ENCODE measurements around the gene DCST2. TPM values are rescaled to one million over a fixed set of nuclear protein-coding genes. Genes with fewer than 3 reads are reported as not detected.

Gene DCST2
- total RNA-seq, 4 donors from 2014 or later, result 0.33 to 4.2 (median 0.50) TPM; not detected in 1

DNA sequence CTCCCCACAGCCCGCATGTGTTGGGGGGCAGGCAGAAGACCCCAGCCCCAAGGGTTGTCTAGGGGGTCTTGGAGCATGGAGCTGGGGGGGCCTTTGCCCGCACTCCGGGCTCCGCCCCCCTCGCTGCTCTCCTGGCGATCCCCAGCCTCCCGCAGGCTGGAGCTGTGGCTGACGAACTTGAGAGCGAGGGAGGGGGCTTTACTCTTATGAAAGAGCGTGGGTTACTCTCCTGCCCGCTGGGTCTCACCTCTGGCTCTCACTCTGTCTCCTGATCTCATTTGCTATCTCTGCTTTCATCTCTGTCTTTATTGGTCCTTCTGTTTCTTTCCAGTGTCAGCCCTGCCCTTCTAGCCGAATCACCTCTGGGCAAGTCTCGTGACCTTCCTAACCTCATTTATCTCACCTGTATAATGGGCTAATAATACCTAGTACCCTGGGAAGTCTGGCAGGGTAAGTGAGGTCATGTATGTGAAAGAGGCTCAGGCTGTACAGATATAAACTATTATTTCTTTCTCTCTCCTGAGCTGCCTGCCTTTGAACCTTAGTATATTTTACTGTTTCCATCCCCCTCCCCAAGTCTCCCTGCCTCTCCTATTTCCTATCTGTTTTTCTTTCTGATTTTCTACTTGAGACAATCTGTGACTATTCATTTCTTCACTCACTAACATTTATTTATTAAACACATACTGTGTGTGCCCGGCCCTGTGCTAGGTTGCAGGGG, 30.7 kb upstream of the DCST2 start:
- TF ChIP-seq, protein P1, sequence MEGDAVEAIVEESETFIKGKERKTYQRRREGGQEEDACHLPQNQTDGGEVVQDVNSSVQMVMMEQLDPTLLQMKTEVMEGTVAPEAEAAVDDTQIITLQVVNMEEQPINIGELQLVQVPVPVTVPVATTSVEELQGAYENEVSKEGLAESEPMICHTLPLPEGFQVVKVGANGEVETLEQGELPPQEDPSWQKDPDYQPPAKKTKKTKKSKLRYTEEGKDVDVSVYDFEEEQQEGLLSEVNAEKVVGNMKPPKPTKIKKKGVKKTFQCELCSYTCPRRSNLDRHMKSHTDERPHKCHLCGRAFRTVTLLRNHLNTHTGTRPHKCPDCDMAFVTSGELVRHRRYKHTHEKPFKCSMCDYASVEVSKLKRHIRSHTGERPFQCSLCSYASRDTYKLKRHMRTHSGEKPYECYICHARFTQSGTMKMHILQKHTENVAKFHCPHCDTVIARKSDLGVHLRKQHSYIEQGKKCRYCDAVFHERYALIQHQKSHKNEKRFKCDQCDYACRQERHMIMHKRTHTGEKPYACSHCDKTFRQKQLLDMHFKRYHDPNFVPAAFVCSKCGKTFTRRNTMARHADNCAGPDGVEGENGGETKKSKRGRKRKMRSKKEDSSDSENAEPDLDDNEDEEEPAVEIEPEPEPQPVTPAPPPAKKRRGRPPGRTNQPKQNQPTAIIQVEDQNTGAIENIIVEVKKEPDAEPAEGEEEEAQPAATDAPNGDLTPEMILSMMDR (IDR thresholded peaks at IDR 0.05), result no peak
- no peak for TF ChIP-seq POLR2A (IDR thresholded peaks at IDR 0.05)
- no peaks in the 10 kb centered on the region for H3K9me3 ChIP-seq
- peaks cover 26 to 31% of the 10 kb centered on the region in 2 donors for H3K4me1 ChIP-seq
- H3K27me3 ChIP-seq, result no peaks in the 10 kb centered on the region
- peak overlapping the region; percentile 75 to 92 (median 81) for H3K4me3 ChIP-seq (replicated peaks in 1 of 3)
- peak; percentile 48 to 56 for DNase-seq
- WGBS, 2 donors, result 12 to 14% methylated on average over 13 to 14 of the region's 14 CpGs
- intact Hi-C loops (cut with DNase I), result loop anchor here (10.0 kb wide), 2 partner anchors 399 to 499 kb away; partner anchors contain the start of gene CHRNB2
- no peaks in the 10 kb centered on the region for H3K36me3 ChIP-seq
- H3K27ac ChIP-seq, result peak overlapping the region; percentile 40 to 76 (median 67)

- Histone ChIP-seq H3K4me3 (replicated peaks in 1 of 3) (peak within 1 kb of the TSS; percentile 75 to 92 (median 81)), H3K27me3 (no peaks in the 10 kb centered on the region), H3K27ac (peak within 1 kb of the TSS; percentile 40 to 76 (median 67)), H3K36me3 (peaks cover 0 to 3% of the 10 kb centered on the region in 2 donors), H3K9me3 (no peaks in the 10 kb centered on the region), H3K4me1 (peaks cover 26 to 31% of the 10 kb centered on the region in 2 donors)
- 0 to 2% methylated on average over 29 to 30 of the region's 57 CpGs for WGBS, 2 donors
- intact Hi-C loops (cut with DNase I), result loop anchor here (2.0 to 10.0 kb wide), 3 partner anchors 21 to 499 kb away; partner anchors contain the start of gene CHRNB2
- TF ChIP-seq, protein P1 (IDR thresholded peaks at IDR 0.05), result no peak
- peak in 1 of 2 donors; percentile 77 for TF ChIP-seq POLR2A (IDR thresholded peaks at IDR 0.05)
- peak; percentile 89 to 90 for DNase-seq
Observed at GRCh38 chr1:155063550-155064110, 30.0 kb upstream of the DCST2 start, which contains the start of gene EFNA4. TSS of gene EFNA4 (plus strand) at chr1:155063740. CDS start at chr1:155063824, 84 bp downstream.

DNA sequence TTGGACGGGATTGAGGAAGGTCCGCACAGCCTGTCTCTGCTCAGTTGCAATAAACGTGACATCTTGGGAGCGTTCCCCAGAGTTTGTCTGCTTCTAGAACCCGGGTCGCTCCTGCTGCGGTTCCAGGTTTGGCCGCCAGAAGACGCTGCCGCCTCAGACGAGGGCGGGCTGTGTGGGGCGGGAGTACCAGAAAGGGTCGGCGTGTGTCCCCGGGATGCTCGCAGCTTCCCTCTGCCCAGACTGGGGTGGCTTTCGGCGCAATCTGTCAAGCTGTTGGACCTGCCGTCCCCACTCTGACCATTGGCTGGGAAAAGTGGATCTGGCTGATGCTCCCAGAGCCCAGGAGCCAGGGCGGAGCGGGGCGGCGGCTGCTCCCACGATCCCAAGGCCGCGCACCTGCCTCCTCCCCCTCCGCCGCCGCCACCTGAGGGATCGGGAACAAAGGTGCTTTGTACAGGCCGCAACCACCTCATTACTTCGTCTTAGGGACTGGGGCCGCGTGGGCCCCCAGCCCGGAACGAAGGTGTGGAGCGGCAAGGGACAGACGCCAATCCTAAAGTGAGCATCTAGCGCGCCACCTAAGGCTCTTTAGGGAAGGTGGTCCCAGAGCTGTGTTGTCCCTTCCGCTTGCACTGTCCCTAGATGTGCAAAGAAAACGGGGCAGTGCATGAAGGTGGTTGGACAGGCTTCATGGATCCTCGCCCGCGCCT, 29.3 kb upstream of the DCST2 start:
- peak overlapping the region in 1 of 3 donors; percentile 76 for H3K27ac ChIP-seq
- TF ChIP-seq, protein P1 (IDR thresholded peaks at IDR 0.05), result peak; percentile 54 to 74 (median 60)
- TF ChIP-seq POLR2A (IDR thresholded peaks at IDR 0.05), result no peak
- no peaks in the 10 kb centered on the region for H3K9me3 ChIP-seq
- peaks cover 26 to 31% of the 10 kb centered on the region in 2 donors for H3K4me1 ChIP-seq
- 7 to 10% methylated on average over 21 to 35 of the region's 46 CpGs for WGBS, 2 donors
- intact Hi-C loops (cut with DNase I), result loop anchor here (2.0 to 10.0 kb wide), 3 partner anchors 22 to 498 kb away; partner anchors contain the start of gene CHRNB2
- H3K27me3 ChIP-seq, result no peaks in the 10 kb centered on the region
- H3K4me3 ChIP-seq (replicated peaks in 1 of 3), result peak overlapping the region; percentile 75 to 92 (median 81)
- peak; percentile 53 to 55 for DNase-seq
- peaks cover 3 to 11% of the 10 kb centered on the region in 2 donors for H3K36me3 ChIP-seq

DNA sequence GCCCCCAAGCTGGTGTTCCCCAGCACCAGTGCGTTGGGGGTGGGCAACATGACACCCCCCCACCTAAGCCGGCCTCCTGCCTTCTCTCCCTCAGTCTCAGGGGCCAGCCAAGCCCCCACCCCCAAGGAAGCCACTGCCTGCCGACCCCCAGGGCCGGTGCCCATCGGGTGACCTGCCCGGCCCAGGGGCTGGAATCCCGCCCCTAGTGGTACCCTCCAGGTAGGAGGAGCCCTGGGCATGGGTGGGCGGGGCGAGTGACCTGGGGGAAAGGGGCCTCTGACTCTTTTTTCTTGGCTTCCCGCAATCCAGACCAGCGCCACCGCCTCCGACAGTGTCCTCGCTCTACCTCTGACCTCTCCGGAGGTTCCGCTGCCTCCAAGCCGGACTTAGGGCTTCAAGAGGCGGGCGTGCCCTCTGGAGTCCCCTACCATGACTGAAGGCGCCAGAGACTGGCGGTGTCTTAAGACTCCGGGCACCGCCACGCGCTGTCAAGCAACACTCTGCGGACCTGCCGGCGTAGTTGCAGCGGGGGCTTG, 28.6 kb upstream of the DCST2 start:
- no peaks in the 10 kb centered on the region for H3K27me3 ChIP-seq
- DNase-seq, result peak; percentile 45 to 52
- H3K4me3 ChIP-seq (replicated peaks in 1 of 3), result no peak overlapping the region
- intact Hi-C loops (cut with DNase I), result loop anchor here (2.0 to 10.0 kb wide), 3 partner anchors 23 to 497 kb away; partner anchors contain the start of gene CHRNB2
- H3K36me3 ChIP-seq, result peaks cover 10 to 17% of the 10 kb centered on the region in 2 donors
- no peak overlapping the region for H3K27ac ChIP-seq
- H3K9me3 ChIP-seq, result no peaks in the 10 kb centered on the region
- WGBS, 2 donors, result 22 to 29% methylated on average over 13 to 18 of the region's 29 CpGs
- peaks cover 26 to 31% of the 10 kb centered on the region in 2 donors for H3K4me1 ChIP-seq
- TF ChIP-seq, protein P1 (IDR thresholded peaks at IDR 0.05), result no peak
- no peak for TF ChIP-seq POLR2A (IDR thresholded peaks at IDR 0.05)
